COLO668 (cell line): ENCODE data around the gene ENO4.

Source experiments
- DNase-seq: peaks from one replicate; lab custom pipeline; 2025; ENCODE audit not compliant: unreplicated experiment; lab: John Stamatoyannopoulos, UW

The ENO4 gene

DNA sequence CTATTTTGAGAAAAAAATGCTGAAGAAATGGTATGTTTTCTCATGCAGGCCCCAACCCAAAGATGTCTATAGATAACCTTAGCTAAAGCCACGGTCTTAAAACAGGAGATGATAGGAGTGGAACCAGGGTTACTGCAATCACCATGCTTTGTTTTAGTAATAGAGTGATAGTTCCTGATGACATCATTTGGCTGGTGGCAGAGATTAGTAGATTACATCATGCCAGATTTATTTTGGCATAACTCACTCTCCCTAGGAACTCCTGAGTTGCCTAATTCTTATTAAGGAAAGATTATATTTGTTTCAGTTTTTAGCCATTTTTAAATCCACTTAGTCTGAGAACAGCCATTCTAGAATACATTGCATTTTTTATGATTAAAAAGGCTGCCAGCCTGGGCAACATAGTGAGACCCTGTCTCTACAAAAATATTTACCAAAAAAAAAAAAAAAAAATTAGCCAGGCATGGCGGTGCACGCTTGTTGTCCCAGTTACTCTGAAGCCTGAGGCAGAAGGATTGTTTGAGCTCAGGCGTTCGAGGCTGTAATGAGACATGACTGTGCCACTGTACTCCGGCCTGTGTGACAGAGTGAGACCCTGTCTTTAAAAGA lies 17.8 kb downstream of the ENO4 start:
- no peak for DNase-seq

DNA sequence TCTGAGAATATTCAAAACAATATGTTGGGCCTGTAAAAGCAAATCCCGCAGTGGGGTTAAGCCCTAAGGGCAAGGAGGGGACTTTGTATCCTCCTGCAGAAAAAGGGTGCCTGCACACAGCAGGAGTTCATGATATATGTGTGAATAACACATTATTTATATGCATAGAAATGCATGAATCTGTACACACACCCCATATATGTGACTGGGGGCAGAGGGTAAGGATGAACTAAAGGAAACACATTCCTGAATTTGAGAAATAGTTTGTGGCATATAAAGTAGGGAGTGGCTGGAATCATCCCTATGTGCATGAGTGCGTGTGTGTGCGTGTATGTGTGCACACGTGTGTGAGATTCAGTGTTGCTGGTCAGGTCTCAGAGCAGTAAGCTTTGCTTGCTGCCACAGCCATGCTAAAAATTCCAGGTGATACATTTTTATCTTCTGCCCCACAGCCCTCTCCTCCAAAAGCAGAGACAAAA lies 18.9 kb downstream of the ENO4 start:
- DNase-seq: no peak

DNA sequence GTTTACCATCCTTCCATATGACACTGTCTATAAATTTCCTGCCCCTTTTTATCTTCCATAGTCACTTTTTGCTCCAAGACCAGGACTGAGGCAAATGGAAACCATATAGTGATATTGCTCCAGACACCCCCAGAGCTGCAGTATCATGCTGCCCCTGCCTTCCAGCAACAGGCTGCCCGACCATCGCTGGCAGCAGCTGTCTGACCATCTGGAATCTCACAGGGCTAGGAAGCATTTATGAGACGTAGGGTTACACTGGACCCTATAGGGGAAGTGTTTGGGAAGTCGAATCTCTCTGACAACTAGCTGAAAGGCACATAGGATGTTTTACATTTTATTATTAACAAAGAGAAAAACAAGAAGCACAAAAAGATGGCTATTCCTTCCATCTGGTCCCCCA lies 19.4 kb downstream of the ENO4 start:
- no peak for DNase-seq

- DNase-seq: no peak
These were observed 21.6 kb downstream of the ENO4 start for GRCh38 chr10:116870949-116871348.

- no peak for DNase-seq
These were observed 23.8 kb downstream of the ENO4 start for GRCh38 chr10:116873134-116873533.

DNA sequence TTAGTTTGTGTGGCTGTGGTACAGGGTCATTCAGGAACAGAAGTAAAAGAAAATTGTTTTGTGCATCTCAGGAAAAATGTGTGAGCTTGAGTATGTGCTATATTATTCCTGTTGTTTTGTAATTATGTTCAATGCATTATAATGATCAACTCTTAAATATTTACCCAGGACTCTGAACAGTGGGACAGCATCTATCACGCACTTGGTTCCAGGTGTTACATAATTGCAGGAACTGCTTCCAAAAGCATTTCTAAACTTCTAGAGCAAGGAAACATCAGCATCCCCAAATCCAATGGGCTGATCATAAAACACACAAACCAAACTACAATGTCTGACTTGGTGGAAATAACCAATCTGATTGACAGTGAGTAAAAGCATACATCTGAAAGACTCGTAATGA lies 26.6 kb downstream of the ENO4 start:
- no peak for DNase-seq

DNA sequence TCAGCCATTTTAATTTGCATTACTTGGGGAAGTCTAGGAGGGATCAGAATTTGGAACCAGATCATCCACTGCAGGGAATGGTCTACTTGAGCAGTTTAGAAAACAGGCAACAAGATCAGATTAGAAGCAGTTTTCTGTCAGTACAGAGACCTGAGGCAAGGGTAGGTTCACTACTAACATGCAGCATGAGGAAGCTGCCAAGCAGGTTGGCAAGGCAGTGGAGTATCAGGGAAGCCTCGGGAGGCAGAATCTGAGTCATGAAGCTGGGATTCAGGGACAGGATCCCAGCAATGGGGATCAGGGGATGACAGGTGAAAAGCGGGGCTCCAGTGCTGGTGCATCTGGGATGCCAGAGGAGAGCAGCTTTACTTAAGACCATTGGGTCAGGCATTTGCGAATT lies 28.1 kb downstream of the ENO4 start:
- DNase-seq: no peak

- DNase-seq: no peak
These were observed 28.8 kb downstream of the ENO4 start for GRCh38 chr10:116878123-116878522.

DNA sequence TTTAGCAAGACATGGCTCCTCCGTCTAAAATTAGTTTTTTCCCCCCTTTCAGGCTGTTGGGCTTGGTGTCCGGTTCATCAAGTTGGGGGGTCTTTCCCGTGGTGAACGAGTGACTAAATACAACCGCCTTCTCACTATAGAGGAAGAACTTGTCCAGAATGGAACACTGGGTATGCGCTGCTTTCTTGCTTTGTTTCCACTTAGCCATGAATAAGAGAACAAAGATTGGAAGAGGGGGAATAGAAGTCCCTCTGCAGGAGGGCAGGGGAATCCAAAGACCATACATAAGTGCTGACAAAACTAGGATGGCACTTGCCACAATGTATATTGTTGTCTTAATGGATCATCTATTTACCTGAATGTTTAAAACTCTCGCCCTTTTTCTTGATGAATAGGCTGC lies 30.5 kb downstream of the ENO4 start:
- DNase-seq: no peak

DNA sequence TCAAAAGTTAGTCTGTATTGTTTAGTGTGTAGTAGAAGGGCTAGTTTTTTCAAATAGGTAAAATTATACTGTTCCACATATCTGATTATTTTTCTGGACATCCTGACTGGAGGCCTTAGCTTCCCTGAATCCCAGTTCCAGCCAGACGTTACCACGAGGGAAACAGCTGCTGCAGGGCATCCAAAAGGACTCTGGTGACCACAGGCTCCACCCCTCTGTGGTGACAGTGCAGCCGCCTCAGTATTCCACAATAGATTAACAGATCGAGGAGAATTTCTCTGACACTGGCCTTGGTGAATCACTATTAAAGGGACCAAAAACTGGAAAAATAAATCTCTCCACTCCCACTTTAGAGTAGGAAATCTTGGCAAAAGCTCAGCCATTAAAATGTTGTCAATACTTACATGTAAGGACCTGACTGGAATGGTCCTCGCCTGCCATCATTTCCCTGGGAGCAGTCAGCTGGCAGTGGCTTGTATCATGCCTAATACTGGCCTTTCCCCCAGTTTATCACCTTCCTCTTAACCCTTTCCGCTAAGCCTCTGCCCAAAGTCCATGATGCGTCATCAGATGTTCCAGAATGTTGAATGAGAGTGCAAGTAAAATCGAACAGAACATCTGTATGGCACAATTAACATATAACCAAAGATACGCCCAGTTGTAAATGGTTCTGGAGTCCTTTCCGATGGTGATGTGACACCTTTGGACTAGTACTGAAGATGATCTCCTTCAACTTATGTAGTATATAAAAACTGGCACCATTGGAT lies 31.6 kb downstream of the ENO4 start:
- DNase-seq: no peak

DNA sequence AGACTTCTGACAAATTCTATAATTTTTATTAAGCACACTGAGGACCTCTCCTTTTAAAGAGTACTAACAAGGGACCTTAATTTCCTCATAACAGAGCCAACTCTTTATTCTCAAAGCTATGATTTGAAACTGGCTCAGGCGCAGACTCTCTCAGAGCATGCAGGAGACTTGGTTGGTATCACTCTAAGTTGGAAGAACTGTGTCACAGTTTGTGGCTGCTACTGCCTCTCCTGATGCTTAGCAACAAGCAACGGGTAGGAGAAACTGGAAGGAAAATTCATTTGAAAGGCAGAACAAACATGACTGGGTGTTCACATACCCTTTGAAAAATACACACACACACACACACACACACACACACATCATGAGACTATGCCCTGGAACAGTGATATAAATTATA lies 33.3 kb downstream of the ENO4 start:
- DNase-seq: no peak

DNA sequence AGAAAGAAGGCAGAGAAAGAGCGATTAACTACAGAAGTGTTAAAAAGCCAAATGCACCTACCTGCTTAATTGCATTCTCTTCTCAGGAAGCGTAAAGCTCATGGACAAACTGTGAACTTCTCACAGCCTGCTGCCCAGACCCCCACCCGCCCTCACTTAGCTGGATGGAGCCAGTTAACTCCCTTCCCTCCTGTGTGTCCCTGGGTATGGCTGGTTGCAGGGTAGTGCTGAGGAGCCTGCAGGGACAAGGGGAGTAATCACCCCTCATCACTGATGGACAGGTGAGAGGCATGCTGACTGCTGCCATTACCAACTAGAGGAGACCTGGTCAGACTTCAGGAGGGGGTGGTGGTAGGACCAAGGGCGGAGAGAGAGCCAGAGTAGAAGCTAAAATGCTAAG lies 37.5 kb downstream of the ENO4 start:
- DNase-seq: no peak

GRCh38 chr10:116888380-116889055 lies 39.2 kb downstream of the ENO4 start:
- DNase-seq: no peak

DNA sequence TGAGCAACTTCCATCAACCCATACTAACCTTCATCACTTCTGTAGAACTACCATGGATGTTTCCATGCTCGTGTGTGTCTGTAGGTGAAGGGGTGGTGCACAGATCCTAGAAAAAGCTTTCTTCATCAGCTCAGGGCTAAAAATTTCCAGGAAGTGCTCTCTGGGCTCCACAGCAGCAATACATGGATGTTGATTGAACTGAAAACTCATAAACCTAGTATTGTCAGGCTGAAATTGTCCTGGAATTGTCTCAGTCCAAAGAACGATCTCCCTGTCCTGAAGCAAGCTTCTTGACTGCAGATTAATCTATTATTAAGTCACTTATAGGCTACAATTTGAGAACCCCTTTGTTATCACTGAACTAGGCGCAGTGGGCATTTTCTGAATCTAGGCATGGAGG lies 39.8 kb downstream of the ENO4 start:
- no peak for DNase-seq

DNA sequence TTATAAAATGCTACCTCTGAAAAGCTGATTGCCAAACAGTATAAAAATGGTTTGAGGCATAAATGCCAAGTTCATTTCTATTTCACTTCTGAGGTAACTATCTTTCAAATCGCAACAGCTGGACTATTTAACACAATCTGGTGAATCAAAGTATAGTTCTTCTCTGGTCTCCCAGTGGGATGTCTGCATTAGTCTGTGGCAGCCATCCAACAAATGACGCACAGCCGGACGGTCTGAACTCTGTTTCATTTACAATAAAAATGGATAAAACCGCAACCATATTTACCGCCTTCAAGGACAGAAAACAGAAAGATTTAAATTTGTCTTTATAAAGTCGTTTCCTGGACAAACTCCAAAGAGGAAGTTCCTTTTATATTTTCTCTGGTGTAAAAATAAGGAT lies 41.9 kb downstream of the ENO4 start:
- no peak for DNase-seq

DNA sequence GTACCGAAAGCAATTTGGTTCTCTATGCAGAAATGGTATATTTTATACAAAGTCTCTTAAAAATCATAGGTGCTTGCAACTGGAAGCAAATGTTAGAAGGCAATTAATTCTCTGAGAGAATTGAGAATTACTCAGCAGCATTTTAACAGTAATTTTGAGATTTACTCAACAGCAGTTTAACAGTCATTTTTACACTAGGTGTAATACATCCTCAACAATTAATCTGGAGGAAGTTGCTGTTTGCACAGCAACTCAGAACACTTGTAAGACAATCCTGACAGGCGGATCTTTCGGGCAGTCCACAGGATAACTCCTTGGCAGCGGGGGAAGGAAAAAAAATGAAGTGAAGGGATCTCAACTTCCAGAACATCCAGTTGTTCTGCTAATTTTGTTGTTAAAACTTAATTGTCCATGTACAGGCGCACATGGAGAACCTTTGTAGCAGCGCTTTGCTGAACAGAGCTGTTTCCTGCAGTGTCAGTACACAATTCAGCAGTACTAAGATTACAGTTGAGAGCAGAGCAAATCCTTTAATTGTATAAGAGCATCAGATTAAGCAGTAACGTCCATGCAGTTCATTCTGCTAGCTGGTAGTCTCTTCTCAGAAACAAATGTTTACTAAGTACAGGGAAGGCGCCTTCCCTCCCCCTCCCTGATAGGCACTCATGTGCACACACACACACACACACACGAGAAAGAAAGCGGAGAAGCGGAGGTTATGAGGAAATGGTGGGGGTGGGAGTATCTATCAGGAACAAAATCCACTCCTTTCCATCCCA lies 43.8 kb downstream of the ENO4 start:
- no peak for DNase-seq

DNA sequence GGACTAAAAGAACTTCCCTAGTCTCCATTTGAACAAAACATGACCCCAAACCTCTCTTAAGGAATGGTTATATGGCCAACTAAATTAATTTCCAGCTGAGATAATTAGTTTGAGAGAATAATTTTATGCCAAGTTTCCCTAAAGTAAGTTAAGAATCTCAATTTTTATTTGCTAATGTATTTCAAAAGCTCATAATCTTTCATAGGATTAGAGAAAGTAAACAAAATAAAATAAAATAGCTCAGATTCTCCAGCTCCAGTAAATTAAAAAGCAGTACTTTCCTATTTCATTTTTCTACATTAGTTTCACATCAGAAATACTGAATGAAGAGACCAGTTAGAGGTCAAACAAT lies 44.4 kb downstream of the ENO4 start:
- no peak for DNase-seq

GRCh38 chr10:116899626-116900025 lies 50.3 kb downstream of the ENO4 start:
- DNase-seq: no peak

DNA sequence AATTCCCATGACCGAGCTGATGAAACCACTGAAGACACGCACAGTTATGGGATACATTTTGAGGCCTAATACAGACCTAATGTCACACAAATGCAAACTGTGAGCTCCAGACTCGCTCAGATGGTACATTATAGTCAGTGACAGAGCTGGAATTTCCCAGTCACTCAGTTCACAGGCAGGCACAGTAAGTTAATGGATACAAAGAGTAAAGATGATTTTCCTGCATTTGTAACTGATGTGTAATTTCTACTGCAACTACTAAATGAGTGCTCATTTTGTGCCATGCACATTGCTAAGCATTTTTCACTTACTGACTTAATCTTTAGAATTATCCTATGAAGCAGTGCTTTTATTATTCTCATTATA lies 56.5 kb downstream of the ENO4 start:
- DNase-seq: no peak

- no peak for DNase-seq
These were observed 58.1 kb downstream of the ENO4 start for GRCh38 chr10:116907245-116907987.

GRCh38 chr10:116909307-116909706 lies 60.0 kb downstream of the ENO4 start:
- DNase-seq: no peak
